ENCODE results near the gene HINT2. TPM values are rescaled to one million over a fixed set of nuclear protein-coding genes. Genes with fewer than 3 reads are reported as not detected.
A peak's percentile ranks its signal among the peaks of the same experiment; 100 is the strongest.

HINT2 gene
- total RNA-seq, 1 donor from 2014 or later = 71.1 TPM

DNA sequence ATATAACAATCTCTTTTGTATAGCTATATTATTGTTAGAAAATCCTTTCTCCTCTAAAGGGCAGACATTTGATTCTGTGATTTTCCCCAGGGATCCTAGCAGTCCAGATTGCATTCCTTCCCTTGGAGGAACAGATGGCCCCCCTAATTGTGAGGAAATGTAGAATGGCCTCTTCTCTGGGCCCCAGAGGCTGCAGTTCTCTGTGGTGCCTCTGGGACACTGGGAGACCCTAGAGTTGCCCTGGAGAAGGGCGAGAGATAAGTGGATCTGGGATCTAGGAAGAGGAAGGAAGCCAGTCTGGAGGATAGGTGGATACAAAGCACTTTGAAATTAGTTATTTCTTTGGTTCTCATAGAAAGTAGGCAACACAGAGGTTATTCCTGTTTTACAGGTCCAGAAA lies 1.9 kb upstream of the HINT2 start:
- no peak for DNase-seq
- Histone ChIP-seq H3K27ac (replicated peaks) (no peak overlapping the region), H3K36me3 (no peaks in the 10 kb centered on the region), H3K9me3 (replicated peaks) (no peaks in the 10 kb centered on the region), H3K27me3 (ENCODE audit: low read depth) (no peaks in the 10 kb centered on the region), H3K4me1 (peaks cover 35% of the 10 kb centered on the region), H3K4me3 (no peak overlapping the region)
- intact Hi-C loops (cut with micrococcal nuclease) = no loop called here
- TF ChIP-seq, protein P1, sequence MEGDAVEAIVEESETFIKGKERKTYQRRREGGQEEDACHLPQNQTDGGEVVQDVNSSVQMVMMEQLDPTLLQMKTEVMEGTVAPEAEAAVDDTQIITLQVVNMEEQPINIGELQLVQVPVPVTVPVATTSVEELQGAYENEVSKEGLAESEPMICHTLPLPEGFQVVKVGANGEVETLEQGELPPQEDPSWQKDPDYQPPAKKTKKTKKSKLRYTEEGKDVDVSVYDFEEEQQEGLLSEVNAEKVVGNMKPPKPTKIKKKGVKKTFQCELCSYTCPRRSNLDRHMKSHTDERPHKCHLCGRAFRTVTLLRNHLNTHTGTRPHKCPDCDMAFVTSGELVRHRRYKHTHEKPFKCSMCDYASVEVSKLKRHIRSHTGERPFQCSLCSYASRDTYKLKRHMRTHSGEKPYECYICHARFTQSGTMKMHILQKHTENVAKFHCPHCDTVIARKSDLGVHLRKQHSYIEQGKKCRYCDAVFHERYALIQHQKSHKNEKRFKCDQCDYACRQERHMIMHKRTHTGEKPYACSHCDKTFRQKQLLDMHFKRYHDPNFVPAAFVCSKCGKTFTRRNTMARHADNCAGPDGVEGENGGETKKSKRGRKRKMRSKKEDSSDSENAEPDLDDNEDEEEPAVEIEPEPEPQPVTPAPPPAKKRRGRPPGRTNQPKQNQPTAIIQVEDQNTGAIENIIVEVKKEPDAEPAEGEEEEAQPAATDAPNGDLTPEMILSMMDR (IDR thresholded peaks at IDR 0.05; ENCODE audit: borderline replicate concordance) = no peak

DNA sequence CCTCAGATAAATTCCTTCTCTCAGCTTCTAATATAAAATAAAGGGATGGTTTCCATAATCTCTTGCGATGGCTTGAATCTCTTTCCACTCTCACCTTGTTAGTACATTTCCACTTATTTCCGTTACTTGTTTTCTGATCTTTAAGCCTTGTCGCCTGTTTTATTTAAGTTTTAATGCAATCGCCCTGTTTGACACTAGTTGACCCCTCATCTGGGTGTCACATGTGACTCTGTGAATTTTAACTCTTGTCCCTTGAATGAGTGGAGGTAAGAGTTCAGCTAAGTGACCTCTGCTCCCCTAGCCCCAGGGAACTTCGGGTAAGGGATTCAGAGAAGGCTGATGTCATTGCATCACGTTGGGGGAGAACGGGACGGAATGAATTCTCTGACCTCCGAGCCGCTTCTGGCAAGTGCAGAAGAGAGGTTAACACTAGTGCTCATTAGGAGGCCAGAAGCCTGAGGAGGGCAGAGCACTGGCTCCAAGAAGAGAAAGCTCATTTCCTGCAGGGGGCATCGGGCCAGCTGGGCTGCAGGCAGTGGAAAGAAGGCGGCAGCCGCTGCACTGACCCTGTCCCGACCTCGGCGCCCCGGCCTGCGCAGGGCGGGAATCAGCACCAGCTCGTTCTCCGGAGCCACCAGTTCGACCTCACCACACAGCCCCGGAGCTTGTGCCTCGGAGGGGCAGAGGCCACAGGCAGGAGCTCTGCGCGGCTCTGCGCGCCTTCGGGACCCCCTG lies 569 bp downstream of the HINT2 start:
- peak; percentile 75 for DNase-seq
- no peaks in the 10 kb centered on the region for H3K27me3 ChIP-seq (ENCODE audit: low read depth)
- TF ChIP-seq, protein P1 (IDR thresholded peaks at IDR 0.05; ENCODE audit: borderline replicate concordance) = peak; percentile 39
- no peaks in the 10 kb centered on the region for H3K9me3 ChIP-seq (replicated peaks)
- H3K27ac ChIP-seq (replicated peaks) = peak overlapping the region; percentile 98
- intact Hi-C loops (cut with micrococcal nuclease) = no loop called here
- peaks cover 47% of the 10 kb centered on the region for H3K4me1 ChIP-seq
- peaks cover 6% of the 10 kb centered on the region for H3K36me3 ChIP-seq
- peak overlapping the region; percentile 80 for H3K4me3 ChIP-seq

DNA sequence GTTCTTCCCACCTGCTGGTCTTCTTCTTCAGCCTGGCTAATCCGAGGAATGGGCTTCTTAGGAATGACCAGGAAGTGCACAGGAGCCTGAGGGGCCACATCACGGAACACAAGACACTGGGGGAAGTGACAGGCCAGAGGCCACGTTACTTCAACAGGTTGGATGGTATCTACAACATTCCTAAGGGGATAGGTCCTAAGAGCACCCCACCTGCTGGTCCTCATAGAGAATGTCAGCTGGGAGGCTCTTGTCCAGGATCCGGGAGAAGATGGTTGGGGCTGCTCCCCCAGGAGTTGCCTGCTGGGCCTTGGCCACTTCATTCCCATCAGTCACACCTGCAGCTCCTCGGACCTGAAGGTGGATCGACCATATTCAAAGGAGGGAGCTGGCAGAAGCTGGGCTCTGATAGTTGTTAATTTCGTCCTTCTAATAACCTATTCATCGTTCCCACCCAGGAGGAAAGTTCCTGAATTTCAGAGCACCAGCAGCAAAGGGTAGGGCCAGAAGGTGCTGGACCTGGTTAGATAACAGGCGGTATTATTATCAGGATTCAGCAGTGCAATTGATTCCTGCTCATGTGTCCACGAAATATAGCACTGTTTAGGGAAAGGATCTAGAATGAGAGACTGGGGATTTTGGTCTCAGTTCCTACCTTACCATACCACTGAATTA lies 1.3 kb downstream of the HINT2 start:
- intact Hi-C loops (cut with micrococcal nuclease) = no loop called here
- Histone ChIP-seq H3K9me3 (replicated peaks) (no peaks in the 10 kb centered on the region), H3K27me3 (ENCODE audit: low read depth) (no peaks in the 10 kb centered on the region), H3K4me1 (peaks cover 47% of the 10 kb centered on the region), H3K36me3 (peaks cover 13% of the 10 kb centered on the region), H3K4me3 (peak overlapping the region; percentile 80), H3K27ac (replicated peaks) (peak overlapping the region; percentile 98)
- TF ChIP-seq, protein P1 (IDR thresholded peaks at IDR 0.05; ENCODE audit: borderline replicate concordance) = peak; percentile 39
- DNase-seq = no peak

DNA sequence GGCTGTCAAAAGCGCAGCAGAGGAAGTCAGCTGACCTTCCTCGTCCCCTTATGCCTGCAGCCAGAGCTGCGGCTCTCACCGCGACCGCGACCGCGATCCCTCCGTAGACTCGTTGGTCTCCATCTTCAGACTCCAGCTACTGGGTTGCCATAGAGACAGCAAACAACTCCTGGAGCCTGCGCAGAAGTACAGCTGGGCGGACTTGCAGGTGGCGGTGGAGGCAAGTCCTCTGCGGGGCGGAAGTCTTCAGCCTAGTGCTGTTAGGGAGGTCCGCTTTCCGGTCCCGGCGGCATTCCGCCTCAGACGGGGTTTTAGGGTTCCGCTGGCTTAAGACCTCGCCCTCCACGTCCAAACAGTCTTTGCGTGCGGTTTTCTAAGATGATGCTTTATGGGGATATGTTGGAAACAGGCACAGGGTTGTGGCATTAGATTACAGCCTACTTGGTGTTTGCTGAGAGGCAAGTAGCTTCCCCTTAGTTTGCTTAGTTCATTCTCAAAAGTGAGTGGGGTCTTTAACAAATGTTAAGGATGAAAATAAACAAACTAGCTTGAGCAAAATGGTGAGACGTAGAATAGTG lies 2.7 kb downstream of the HINT2 start, which contains the start of gene SPAG8:
Gene SPAG8 (minus strand): TSS at position 238 of the 578 bp plus-strand sequence. CDS start 115 bp downstream, at position 123.
- no peaks in the 10 kb centered on the region for H3K9me3 ChIP-seq (replicated peaks)
- H3K36me3 ChIP-seq = peaks cover 28% of the 10 kb centered on the region
- H3K27me3 ChIP-seq (ENCODE audit: low read depth) = no peaks in the 10 kb centered on the region
- peak; percentile 94 for DNase-seq
- H3K4me3 ChIP-seq = peak within 1 kb of the TSS; percentile 76
- TF ChIP-seq, protein P1 (IDR thresholded peaks at IDR 0.05; ENCODE audit: borderline replicate concordance) = no peak
- H3K4me1 ChIP-seq = peaks cover 47% of the 10 kb centered on the region
- peak within 1 kb of the TSS; percentile 98 for H3K27ac ChIP-seq (replicated peaks)
- intact Hi-C loops (cut with micrococcal nuclease) = no loop called here

DNA sequence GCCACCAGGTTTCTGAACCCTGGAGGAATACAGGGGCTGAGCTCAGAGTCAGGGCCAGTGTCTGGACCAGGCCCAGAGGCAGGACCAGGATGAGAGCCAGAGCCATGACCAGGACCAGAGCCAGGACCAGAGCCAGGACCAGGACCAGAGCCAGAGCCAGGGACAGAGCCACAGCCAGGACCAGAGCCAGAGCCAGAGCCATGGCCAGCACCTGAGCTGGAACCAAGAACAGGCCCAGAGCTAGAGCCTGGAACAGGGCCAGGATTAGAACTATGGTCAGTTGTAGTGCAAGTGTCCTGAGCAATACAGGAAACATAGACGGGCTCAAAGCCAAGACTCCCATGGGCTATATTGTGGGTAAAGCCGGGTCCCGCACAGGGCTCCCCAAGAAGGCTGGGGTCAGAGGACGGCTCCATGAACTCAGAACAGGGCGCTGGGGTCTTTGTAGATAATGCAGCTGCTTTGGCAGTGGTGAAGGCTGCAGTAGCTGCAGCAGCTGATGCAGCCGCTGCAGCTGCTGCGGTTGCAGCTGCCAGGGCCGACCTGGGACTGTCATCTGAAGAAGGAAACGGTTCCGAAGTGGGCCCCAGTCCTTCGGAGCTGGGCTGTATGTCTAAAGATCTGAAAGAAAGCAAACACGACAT lies 3.3 kb downstream of the HINT2 start:
- peaks cover 47% of the 10 kb centered on the region for H3K4me1 ChIP-seq
- DNase-seq = peak; percentile 46
- intact Hi-C loops (cut with micrococcal nuclease) = no loop called here

More for the DNA sequence above, 3.3 kb downstream of the HINT2 start:
- H3K27me3 ChIP-seq (ENCODE audit: low read depth) = no peaks in the 10 kb centered on the region
- TF ChIP-seq, protein P1 (IDR thresholded peaks at IDR 0.05; ENCODE audit: borderline replicate concordance) = no peak
- peak overlapping the region; percentile 98 for H3K27ac ChIP-seq (replicated peaks)
- peak overlapping the region; percentile 76 for H3K4me3 ChIP-seq
- H3K36me3 ChIP-seq = peaks cover 34% of the 10 kb centered on the region
- H3K9me3 ChIP-seq (replicated peaks) = no peaks in the 10 kb centered on the region
